Tibial nerve (tissue), 4 donors: Measurements from ENCODE around the gene FRZB. TPM values are rescaled to one million over a fixed set of nuclear protein-coding genes. Genes with fewer than 3 reads are reported as not detected.

Source experiments
- DNase-seq, 2 donors: peaks; one replicate each; pipeline ENCODE4 v3.0.0-alpha.2; 2019; ENCODE audit warnings: low spot score in 2 of 2
- H3K27ac ChIP-seq, 4 donors: fragments of 200-600 bp; sonication (generic) in 3 of 4; one replicate each; pipeline ENCODE4 v1.5.1; 2017 to 2019; ENCODE audit warnings: mild to moderate bottlenecking in 1 of 4
- H3K27me3 ChIP-seq, 2 donors: fragments of 200-600 bp; sonication (generic) in 1 of 2; one replicate each; pipeline versions ENCODE4 v1.5.1 to v1.6.0; 2017 to 2019
- H3K36me3 ChIP-seq, 3 donors: fragments of 200-600 bp; sonication (generic); one replicate each; pipeline ENCODE4 v1.5.1; 2018 to 2019
- H3K4me1 ChIP-seq, 4 donors: fragments of 200-600 bp; sonication (generic) in 3 of 4; one replicate each; pipeline ENCODE4 v1.5.1; 2017 to 2019
- H3K4me3 ChIP-seq, 4 donors: fragments of 200-600 bp; sonication (generic) in 3 of 4; one replicate each; pipeline ENCODE4 v1.5.1; 2017 to 2019; ENCODE audit warnings: mild to moderate bottlenecking in 1 of 4, moderate library complexity in 1 of 4
- H3K9me3 ChIP-seq, 4 donors: fragments of 200-600 bp; sonication (generic) in 3 of 4; one replicate each; pipeline ENCODE4 v1.5.1; 2017 to 2019
- CTCF ChIP-seq, 5 experiments: fragments of 200-600 bp in 3 of 5; fragments of 450-650 bp in 2 of 5; sonication (generic) in 3 of 5; IDR thresholded peaks; one replicate each; pipeline ENCODE4 v1.5.1; 2016 to 2019; ENCODE audit warnings: antibody characterized with exemption in 5 of 5, mild to moderate bottlenecking in 3 of 5, moderate library complexity in 2 of 5
- EP300 ChIP-seq, 2 donors: sonication (generic); formaldehyde crosslinking; IDR thresholded peaks; one replicate each; pipeline ENCODE4 v1.6.1; 2017; ENCODE audit warnings: antibody characterized with exemption in 2 of 2, mild to moderate bottlenecking in 1 of 2
- POLR2A ChIP-seq, 2 donors: fragments of 450-650 bp; IDR thresholded peaks; one replicate each; pipeline ENCODE4 v1.6.1; 2017; ENCODE audit warnings: antibody characterized with exemption in 2 of 2, mild to moderate bottlenecking in 2 of 2, moderate library complexity in 2 of 2
- WGBS, 2 donors: methylation state at CpG; one replicate each; pipeline ENCODE4 v1.1.5; 2018; 5-methylcytosine and 5-hydroxymethylcytosine counted together
- total RNA-seq, 4 donors: library from RNA; depleted of rRNA; stranded (reverse); fragments of >200 nt; gene quantifications; one replicate each; pipeline ENCODE4 v1.1.0, GENCODE V29; 2016

FRZB gene
- total RNA-seq, 4 donors from 2014 or later, result 3.0 to 12.8 (median 9.6) TPM

- no peak for TF ChIP-seq POLR2A (IDR thresholded peaks at IDR 0.05)
- no peak for TF ChIP-seq CTCF (IDR thresholded peaks at IDR 0.05)
- TF ChIP-seq EP300 (IDR thresholded peaks at IDR 0.05), result no peak
- H3K36me3 ChIP-seq, result no peaks in the 10 kb centered on the region
- no peaks in the 10 kb centered on the region for H3K27me3 ChIP-seq
- no peak overlapping the region for H3K27ac ChIP-seq
- peaks cover 0 to 9% (median 0%) of the 10 kb centered on the region in 4 donors for H3K4me1 ChIP-seq
- no peak for DNase-seq
- H3K9me3 ChIP-seq, result no peaks in the 10 kb centered on the region
- no peak overlapping the region for H3K4me3 ChIP-seq
Measured at GRCh38 chr2:182816866-182817265, 49.6 kb downstream of the FRZB start.

GRCh38 chr2:182814804-182815203 lies 51.6 kb downstream of the FRZB start:
- H3K36me3 ChIP-seq, result no peaks in the 10 kb centered on the region
- no peak overlapping the region for H3K27ac ChIP-seq
- TF ChIP-seq CTCF (IDR thresholded peaks at IDR 0.05) (no peak), EP300 (IDR thresholded peaks at IDR 0.05) (no peak), POLR2A (IDR thresholded peaks at IDR 0.05) (no peak)
- H3K27me3 ChIP-seq, result no peaks in the 10 kb centered on the region
- H3K4me1 ChIP-seq, result peaks cover 0 to 9% (median 0%) of the 10 kb centered on the region in 4 donors
- H3K9me3 ChIP-seq, result no peaks in the 10 kb centered on the region
- H3K4me3 ChIP-seq, result no peak overlapping the region
- no peak for DNase-seq
- 91 to 100% methylated on average over 3 of the region's 3 CpGs for WGBS, 2 donors

DNA sequence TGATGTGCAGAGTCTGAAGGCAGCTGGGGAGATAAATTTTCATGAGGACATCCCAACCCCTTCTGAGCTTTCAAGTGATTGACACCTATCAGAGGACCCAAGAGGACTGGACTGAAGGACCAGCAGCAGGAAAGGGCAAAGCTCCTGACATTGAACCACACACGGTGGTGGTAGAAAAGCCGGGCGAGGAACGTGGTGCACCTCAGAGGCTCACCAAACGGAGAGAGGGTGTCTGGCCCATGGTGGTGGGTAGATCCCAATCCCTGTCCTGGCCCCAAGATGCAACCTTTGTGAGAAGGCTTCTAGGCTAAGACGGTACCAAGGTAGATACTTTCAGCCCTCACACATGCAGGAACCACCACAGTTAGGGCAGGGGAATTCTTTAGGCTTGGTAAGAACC lies 52.1 kb downstream of the FRZB start:
- TF ChIP-seq EP300 (IDR thresholded peaks at IDR 0.05) (no peak), CTCF (IDR thresholded peaks at IDR 0.05) (no peak), POLR2A (IDR thresholded peaks at IDR 0.05) (no peak)
- Histone ChIP-seq H3K4me1 (peaks cover 0 to 9% (median 0%) of the 10 kb centered on the region in 4 donors), H3K9me3 (no peaks in the 10 kb centered on the region), H3K27ac (no peak overlapping the region), H3K4me3 (no peak overlapping the region), H3K36me3 (no peaks in the 10 kb centered on the region), H3K27me3 (no peaks in the 10 kb centered on the region)
- WGBS, 2 donors, result 90 to 98% methylated on average over 6 of the region's 6 CpGs
- DNase-seq, result no peak

DNA sequence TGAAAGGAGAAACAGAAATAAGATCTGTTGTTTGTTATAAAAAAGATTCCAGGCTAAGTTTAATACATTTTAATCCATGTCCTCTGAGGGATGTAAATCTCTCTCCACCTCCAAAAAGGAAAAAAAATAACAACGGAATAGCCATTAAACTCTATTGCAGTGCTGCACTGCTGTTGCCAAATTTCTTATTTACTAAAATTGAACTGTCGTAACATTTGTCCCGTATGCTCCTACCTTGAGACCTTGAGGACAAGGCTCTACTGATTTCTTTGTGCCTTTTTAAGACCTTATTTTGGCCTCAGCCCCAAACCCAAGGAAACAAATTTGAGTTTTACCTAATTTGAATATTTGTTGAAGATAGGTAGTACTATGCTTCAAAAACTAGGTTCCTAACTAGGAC lies 56.4 kb downstream of the FRZB start:
- Histone ChIP-seq H3K27ac (no peak overlapping the region), H3K27me3 (no peaks in the 10 kb centered on the region), H3K4me1 (no peaks in the 10 kb centered on the region), H3K4me3 (no peak overlapping the region), H3K36me3 (no peaks in the 10 kb centered on the region), H3K9me3 (no peaks in the 10 kb centered on the region)
- 62 to 78% methylated on average over 3 of the region's 3 CpGs for WGBS, 2 donors
- TF ChIP-seq POLR2A (IDR thresholded peaks at IDR 0.05), result no peak
- TF ChIP-seq CTCF (IDR thresholded peaks at IDR 0.05), result no peak
- TF ChIP-seq EP300 (IDR thresholded peaks at IDR 0.05), result no peak
- no peak for DNase-seq

DNA sequence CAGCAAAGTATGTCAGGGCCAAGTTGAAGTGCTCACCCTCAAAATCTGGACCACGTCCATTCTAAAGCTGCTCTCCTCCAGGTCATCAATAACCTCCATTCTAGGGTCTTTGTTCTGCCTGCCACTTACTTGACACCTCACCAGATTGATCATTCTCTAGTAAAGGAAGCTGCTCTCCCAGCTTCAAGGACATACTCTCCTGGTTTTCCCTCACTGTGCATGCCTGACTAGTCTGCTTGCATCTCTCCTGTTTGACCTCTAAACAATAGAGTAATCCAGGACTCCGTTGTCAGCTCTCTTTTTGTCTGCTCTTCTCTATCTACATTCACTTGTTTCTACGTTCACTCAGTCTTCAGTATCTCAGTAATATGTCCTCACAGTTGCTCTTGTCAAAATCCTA lies 59.1 kb downstream of the FRZB start:
- no peak for DNase-seq
- no peak overlapping the region for H3K4me3 ChIP-seq
- H3K27me3 ChIP-seq, result no peaks in the 10 kb centered on the region
- no peaks in the 10 kb centered on the region for H3K9me3 ChIP-seq
- H3K27ac ChIP-seq, result no peak overlapping the region
- TF ChIP-seq POLR2A (IDR thresholded peaks at IDR 0.05) (no peak), EP300 (IDR thresholded peaks at IDR 0.05) (no peak), CTCF (IDR thresholded peaks at IDR 0.05) (no peak)
- 82 to 86% methylated on average over 3 of the region's 3 CpGs for WGBS, 2 donors
- no peaks in the 10 kb centered on the region for H3K4me1 ChIP-seq
- no peaks in the 10 kb centered on the region for H3K36me3 ChIP-seq
